Spleen (tissue), 11 donors: ENCODE results near the gene ARHGAP5. TPM values are rescaled to one million over a fixed set of nuclear protein-coding genes. Genes with fewer than 3 reads are reported as not detected.

Experiments used
- DNase-seq: peaks from one replicate; pipeline ENCODE4 v3.0.0-alpha.2; 2020
- H3K27ac ChIP-seq, 8 donors: fragments of 200-600 bp; sonication (generic) in 7 of 8; 1 replicate in 4 of 8; 2 replicates in 4 of 8; pipeline versions ENCODE4 v1.5.0 to v1.8.0; 2016 to 2021; ENCODE audit warnings: inconsistent platforms in 4 of 8, mild to moderate bottlenecking in 4 of 8, moderate library complexity in 1 of 8
- H3K27me3 ChIP-seq, 7 donors: fragments of 200-600 bp; sonication (generic) in 6 of 7; replicated peaks in 1 of 7; 1 replicate in 4 of 7; 2 replicates in 3 of 7; pipeline versions ENCODE4 v1.5.0 to v1.8.0; 2016 to 2021; ENCODE audit warnings: inconsistent platforms in 3 of 7, mild to moderate bottlenecking in 1 of 7
- H3K36me3 ChIP-seq, 6 donors: fragments of 200-600 bp; sonication (generic) in 5 of 6; 1 replicate in 4 of 6; 2 replicates in 2 of 6; pipeline versions ENCODE4 v1.5.0 to v1.8.0; 2016 to 2021; ENCODE audit warnings: inconsistent platforms in 2 of 6
- H3K4me1 ChIP-seq, 6 donors: fragments of 200-600 bp; sonication (generic) in 5 of 6; 1 replicate in 3 of 6; 2 replicates in 3 of 6; pipeline versions ENCODE4 v1.5.0 to v1.8.0; 2016 to 2021; ENCODE audit warnings: inconsistent platforms in 3 of 6
- H3K4me3 ChIP-seq, 8 donors: fragments of 200-600 bp; sonication (generic) in 7 of 8; 1 replicate in 4 of 8; 2 replicates in 4 of 8; pipeline versions ENCODE4 v1.5.0 to v1.8.0; 2016 to 2021; ENCODE audit warnings: inconsistent platforms in 4 of 8, mild to moderate bottlenecking in 4 of 8, moderate library complexity in 2 of 8
- H3K9me3 ChIP-seq, 8 donors: fragments of 200-600 bp; sonication (generic) in 7 of 8; 1 replicate in 4 of 8; 2 replicates in 4 of 8; pipeline versions ENCODE4 v1.5.0 to v1.8.0; 2016 to 2021; ENCODE audit warnings: inconsistent platforms in 4 of 8
- CTCF ChIP-seq, 11 experiments: fragments of 200-600 bp in 7 of 11; fragments of 450-650 bp in 4 of 11; sonication (generic) in 4 of 11; IDR thresholded peaks in 8 of 11; conservative IDR thresholded peaks in 3 of 11; 1 replicate in 7 of 11; 2 replicates in 4 of 11; pipeline versions ENCODE4 v1.4.0 to v1.8.0; 2016 to 2021; ENCODE audit warnings: antibody characterized with exemption in 11 of 11, inconsistent platforms in 4 of 11, mild to moderate bottlenecking in 1 of 11
- POLR2A ChIP-seq, 3 donors: fragments of 450-650 bp; IDR thresholded peaks; one replicate each; pipeline ENCODE4 v1.5.1; 2017; ENCODE audit warnings: antibody characterized with exemption in 3 of 3, mild to moderate bottlenecking in 1 of 3
- POLR2AphosphoS5 ChIP-seq, 3 donors: sonication (generic); formaldehyde crosslinking; IDR thresholded peaks; one replicate each; pipeline ENCODE4 v1.5.1; 2017; ENCODE audit warnings: antibody characterized with exemption in 3 of 3
- WGBS, 5 donors: extraction: QIAGEN DNeasy Blood & Tissue Kit in 3 of 5; methylation state at CpG; one replicate each; pipeline versions ENCODE4 v1.1.5 to v1.1.7; 2013 to 2018; 5-methylcytosine and 5-hydroxymethylcytosine counted together
- intact Hi-C: fragments of 100-400 bp; cut with DNase I; formaldehyde crosslinking; loops from one replicate; pipeline ENCODE4 v1.15.0; 2023; ENCODE audit warnings: low total_unique reads
- polyA plus RNA-seq, 3 donors: library from polyadenylated mRNA; stranded (reverse); fragments of 200-250 nt; gene quantifications; one replicate each; pipeline ENCODE4 v1.2.1, GENCODE V29; 2013
- total RNA-seq, 7 donors: library from RNA; depleted of rRNA in 3 of 7; stranded (reverse); fragments of >200 nt in 3 of 7; fragmentation: NEBNext Ultra II Directional in 4 of 7; extraction: Animal tissue kit (Norgen Biotek cat#: 25700) in 4 of 7; gene quantifications; one replicate each; pipeline versions ENCODE4 v1.1.0 to v1.2.1, GENCODE V29; 2016 to 2021
- donor health status: healthy with polysubstance abuse.
- donor health status: DM: no; HTN: no; CAD: no; lungs with moderate emphysema.
- donor health status: DM: no; HTN: no; CAD: no.
- donor health status: Bipolar disorder and iron deficiency.
- donor health status: healthy.
- donor health status: DM: no; HTN: no; CAD: no.
- donor health status: DM: yes; HTN: yes; CAD: no.

ARHGAP5 gene
- total and polyA plus RNA-seq, 10 donors, result 10.1 to 189 (median 109) TPM

GRCh38 chr14:32200368-32201192 is 123.5 kb downstream of the ARHGAP5 start:
- 6 to 9% (median 8%) methylated on average over 14 of the region's 14 CpGs for WGBS, 5 donors
- peak overlapping the region; percentile 87 to 97 (median 92) for H3K27ac ChIP-seq
- TF ChIP-seq POLR2A (IDR thresholded peaks at IDR 0.05) (no peak), CTCF (IDR thresholded peaks at IDR 0.05 in 8 of 11, conservative IDR thresholded peaks at IDR 0.05 in 3 of 11) (no peak), POLR2AphosphoS5 (IDR thresholded peaks at IDR 0.05) (no peak)
- intact Hi-C loops, result loop anchor here (5.0 kb wide), 1 partner anchor 123 kb away; the partner anchor contains the start of gene ARHGAP5
- H3K9me3 ChIP-seq, result no peaks in the 10 kb centered on the region
- H3K4me3 ChIP-seq, result peak overlapping the region; percentile 60 to 80 (median 69)
- no peaks in the 10 kb centered on the region for H3K36me3 ChIP-seq
- no peak for DNase-seq
- H3K4me1 ChIP-seq, result peaks cover 5 to 44% (median 28%) of the 10 kb centered on the region in 6 donors
- H3K27me3 ChIP-seq, result peaks cover 0 to 8% (median 0%) of the 10 kb centered on the region in 7 donors

GRCh38 chr14:32201193-32201815 is 124.2 kb downstream of the ARHGAP5 start:
- intact Hi-C loops, result loop anchor here (5.0 kb wide), 1 partner anchor 124 kb away; the partner anchor contains the start of gene ARHGAP5
- no peaks in the 10 kb centered on the region for H3K36me3 ChIP-seq
- WGBS, 5 donors, result 0 to 1% (median 0%) methylated on average over 11 to 46 of the region's 46 CpGs
- TF ChIP-seq POLR2A (IDR thresholded peaks at IDR 0.05) (peak in 1 of 3 donors; percentile 25), CTCF (IDR thresholded peaks at IDR 0.05 in 8 of 11, conservative IDR thresholded peaks at IDR 0.05 in 3 of 11) (no peak), POLR2AphosphoS5 (IDR thresholded peaks at IDR 0.05) (peak; percentile 80 to 91 (median 86))
- H3K9me3 ChIP-seq, result no peaks in the 10 kb centered on the region
- peak overlapping the region; percentile 60 to 80 (median 69) for H3K4me3 ChIP-seq
- peak overlapping the region; percentile 87 to 97 (median 92) for H3K27ac ChIP-seq
- peak; percentile 96 for DNase-seq
- peaks cover 0 to 8% (median 0%) of the 10 kb centered on the region in 7 donors for H3K27me3 ChIP-seq
- peaks cover 5 to 49% (median 27%) of the 10 kb centered on the region in 6 donors for H3K4me1 ChIP-seq

- Histone ChIP-seq H3K36me3 (no peaks in the 10 kb centered on the region), H3K4me1 (peaks cover 5 to 49% (median 27%) of the 10 kb centered on the region in 6 donors), H3K4me3 (peak within 1 kb of the TSS; percentile 60 to 80 (median 69)), H3K27ac (peak within 1 kb of the TSS; percentile 87 to 97 (median 92)), H3K27me3 (peaks cover 0 to 8% (median 0%) of the 10 kb centered on the region in 7 donors), H3K9me3 (no peaks in the 10 kb centered on the region)
- peak; percentile 81 for DNase-seq
- intact Hi-C loops, result loop anchor here (5.0 kb wide), 1 partner anchor 125 kb away; the partner anchor contains the start of gene ARHGAP5
- TF ChIP-seq CTCF (IDR thresholded peaks at IDR 0.05 in 8 of 11, conservative IDR thresholded peaks at IDR 0.05 in 3 of 11) (no peak), POLR2A (IDR thresholded peaks at IDR 0.05) (no peak), POLR2AphosphoS5 (IDR thresholded peaks at IDR 0.05) (peak in 1 of 3 donors; percentile 53)
- 1 to 3% (median 1%) methylated on average over 39 to 40 of the region's 40 CpGs for WGBS, 5 donors
Measured at GRCh38 chr14:32201816-32202490, 124.8 kb downstream of the ARHGAP5 start, which contains the start of gene RNU6-7. Gene RNU6-7, plus strand, starts transcription at chr14:32202045.
